Panc1 (cell line): Measurements from ENCODE around the gene EEF1AKMT3.

Experiments used
- CTCF ChIP-seq: fragments of 450-650 bp; IDR thresholded peaks from 2 replicates; pipeline ENCODE4 v1.5.1; 2017; ENCODE audit warnings: mild to moderate bottlenecking
- POLR2AphosphoS5 ChIP-seq: IDR thresholded peaks from 2 replicates; pipeline ENCODE4 v1.6.1; 2012; ENCODE audit warnings: mild to moderate bottlenecking, low read depth, low read length, moderate library complexity
- REST ChIP-seq, 2 experiments: IDR thresholded peaks; 2 replicates each; pipeline ENCODE4 v1.6.1; 2011 to 2012; ENCODE audit warnings: low read depth in 2 of 2, control low read depth in 1 of 2, low read length in 1 of 2, mild to moderate bottlenecking in 1 of 2, moderate library complexity in 1 of 2; ENCODE audit not compliant: insufficient read depth in 1 of 2
- SIN3A ChIP-seq: IDR thresholded peaks from 2 replicates; pipeline ENCODE4 v1.6.1; 2012; ENCODE audit warnings: low read depth, mild to moderate bottlenecking, low read length, moderate library complexity, borderline replicate concordance; ENCODE audit not compliant: insufficient read depth
- TCF7L2 ChIP-seq: IDR thresholded peaks from 2 replicates; pipeline ENCODE4 v1.6.1; 2011; ENCODE audit warnings: mild to moderate bottlenecking, low read depth, low read length, inconsistent platforms

DNA sequence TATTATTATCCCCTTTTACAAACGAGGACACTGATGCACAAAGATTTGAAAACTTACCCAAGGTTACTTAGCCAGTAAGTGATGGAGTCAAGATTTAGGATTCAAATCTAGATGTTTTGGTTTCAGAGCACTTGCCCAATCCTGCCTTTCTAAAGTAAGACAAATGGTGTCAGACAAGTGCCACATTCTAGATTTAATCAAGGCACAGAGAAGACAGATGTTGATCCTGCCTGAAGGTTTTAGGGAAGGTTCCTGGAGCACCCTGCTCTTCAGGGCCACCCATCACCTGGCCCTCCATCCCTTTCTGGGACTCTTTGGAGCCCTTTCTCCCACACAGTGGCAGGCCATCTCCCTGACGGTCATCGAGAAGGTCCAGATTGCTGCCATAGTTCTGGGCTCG is 14.6 kb upstream of the EEF1AKMT3 start:
- no peak for TF ChIP-seq CTCF
- TF ChIP-seq POLR2AphosphoS5, result no peak
- TF ChIP-seq SIN3A, result no peak
- TF ChIP-seq TCF7L2, result no peak
- TF ChIP-seq REST (IDR thresholded peaks at IDR 0.05; ENCODE audit: insufficient read depth in 1 of 2, low read depth in 2 of 2, low read length in 1 of 2), result no peak
